ENCODE results near the gene UBE2B.

DNA sequence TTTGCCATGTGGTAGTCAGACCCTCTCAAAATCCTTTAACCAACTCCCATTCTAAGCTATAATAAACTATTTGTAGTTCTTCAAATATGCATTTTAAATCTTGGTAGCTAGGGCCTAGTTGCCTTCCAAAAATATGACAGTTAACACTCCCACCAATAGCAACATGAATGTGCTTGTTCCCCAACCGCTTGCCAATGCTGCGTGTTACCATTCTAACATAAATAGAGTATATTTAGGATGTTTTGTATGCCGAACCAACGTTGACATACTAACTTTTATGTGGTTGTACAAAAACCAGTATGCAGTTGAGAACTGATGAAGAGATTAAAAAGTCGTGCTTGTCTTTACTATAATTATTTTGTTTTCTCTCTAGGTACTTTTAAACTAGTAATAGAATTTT lies 9.0 kb downstream of the UBE2B start:
- TF ChIP-seq POLR2AphosphoS5 (IDR thresholded peaks at IDR 0.05; ENCODE audit: low read depth, low read length) (no peak), SIN3A (IDR thresholded peaks at IDR 0.05; ENCODE audit: borderline replicate concordance, insufficient read depth, low read depth, low read length) (no peak), TCF7L2 (IDR thresholded peaks at IDR 0.05; ENCODE audit: low read depth, low read length) (no peak)
- TF ChIP-seq, protein P1, sequence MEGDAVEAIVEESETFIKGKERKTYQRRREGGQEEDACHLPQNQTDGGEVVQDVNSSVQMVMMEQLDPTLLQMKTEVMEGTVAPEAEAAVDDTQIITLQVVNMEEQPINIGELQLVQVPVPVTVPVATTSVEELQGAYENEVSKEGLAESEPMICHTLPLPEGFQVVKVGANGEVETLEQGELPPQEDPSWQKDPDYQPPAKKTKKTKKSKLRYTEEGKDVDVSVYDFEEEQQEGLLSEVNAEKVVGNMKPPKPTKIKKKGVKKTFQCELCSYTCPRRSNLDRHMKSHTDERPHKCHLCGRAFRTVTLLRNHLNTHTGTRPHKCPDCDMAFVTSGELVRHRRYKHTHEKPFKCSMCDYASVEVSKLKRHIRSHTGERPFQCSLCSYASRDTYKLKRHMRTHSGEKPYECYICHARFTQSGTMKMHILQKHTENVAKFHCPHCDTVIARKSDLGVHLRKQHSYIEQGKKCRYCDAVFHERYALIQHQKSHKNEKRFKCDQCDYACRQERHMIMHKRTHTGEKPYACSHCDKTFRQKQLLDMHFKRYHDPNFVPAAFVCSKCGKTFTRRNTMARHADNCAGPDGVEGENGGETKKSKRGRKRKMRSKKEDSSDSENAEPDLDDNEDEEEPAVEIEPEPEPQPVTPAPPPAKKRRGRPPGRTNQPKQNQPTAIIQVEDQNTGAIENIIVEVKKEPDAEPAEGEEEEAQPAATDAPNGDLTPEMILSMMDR (IDR thresholded peaks at IDR 0.05): no peak
- TF ChIP-seq, protein P2, sequence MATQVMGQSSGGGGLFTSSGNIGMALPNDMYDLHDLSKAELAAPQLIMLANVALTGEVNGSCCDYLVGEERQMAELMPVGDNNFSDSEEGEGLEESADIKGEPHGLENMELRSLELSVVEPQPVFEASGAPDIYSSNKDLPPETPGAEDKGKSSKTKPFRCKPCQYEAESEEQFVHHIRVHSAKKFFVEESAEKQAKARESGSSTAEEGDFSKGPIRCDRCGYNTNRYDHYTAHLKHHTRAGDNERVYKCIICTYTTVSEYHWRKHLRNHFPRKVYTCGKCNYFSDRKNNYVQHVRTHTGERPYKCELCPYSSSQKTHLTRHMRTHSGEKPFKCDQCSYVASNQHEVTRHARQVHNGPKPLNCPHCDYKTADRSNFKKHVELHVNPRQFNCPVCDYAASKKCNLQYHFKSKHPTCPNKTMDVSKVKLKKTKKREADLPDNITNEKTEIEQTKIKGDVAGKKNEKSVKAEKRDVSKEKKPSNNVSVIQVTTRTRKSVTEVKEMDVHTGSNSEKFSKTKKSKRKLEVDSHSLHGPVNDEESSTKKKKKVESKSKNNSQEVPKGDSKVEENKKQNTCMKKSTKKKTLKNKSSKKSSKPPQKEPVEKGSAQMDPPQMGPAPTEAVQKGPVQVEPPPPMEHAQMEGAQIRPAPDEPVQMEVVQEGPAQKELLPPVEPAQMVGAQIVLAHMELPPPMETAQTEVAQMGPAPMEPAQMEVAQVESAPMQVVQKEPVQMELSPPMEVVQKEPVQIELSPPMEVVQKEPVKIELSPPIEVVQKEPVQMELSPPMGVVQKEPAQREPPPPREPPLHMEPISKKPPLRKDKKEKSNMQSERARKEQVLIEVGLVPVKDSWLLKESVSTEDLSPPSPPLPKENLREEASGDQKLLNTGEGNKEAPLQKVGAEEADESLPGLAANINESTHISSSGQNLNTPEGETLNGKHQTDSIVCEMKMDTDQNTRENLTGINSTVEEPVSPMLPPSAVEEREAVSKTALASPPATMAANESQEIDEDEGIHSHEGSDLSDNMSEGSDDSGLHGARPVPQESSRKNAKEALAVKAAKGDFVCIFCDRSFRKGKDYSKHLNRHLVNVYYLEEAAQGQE (IDR thresholded peaks at IDR 0.05; ENCODE audit: insufficient read depth in 1 of 2, low read depth in 2 of 2, low read length in 1 of 2): no peak
